HEK293T (cell line): ENCODE results near the gene MAN1A2.

ENCODE experiments used
- CTCF ChIA-PET: fragments of 350-600 bp; formaldehyde crosslinking; extraction: SDS; loops from one replicate; lab custom pipeline; 2021; ENCODE audit warnings: antibody characterized with exemption, inconsistent platforms; lab: Yijun Ruan, JAX
- POLR2A ChIA-PET: fragments of 350-600 bp; formaldehyde crosslinking; extraction: SDS; loops from one replicate; lab custom pipeline; 2020; ENCODE audit warnings: antibody characterized with exemption, inconsistent platforms; lab: Yijun Ruan, JAX
- DNase-seq: peaks from one replicate; pipeline ENCODE4 v3.0.0; 2012; ENCODE audit warnings: mixed read lengths; ENCODE audit errors: extremely low spot score
- ARNT ChIP-seq: fragments of 450-650 bp; IDR thresholded peaks from 2 replicates; pipeline ENCODE4 v1.6.1; 2017; ENCODE audit warnings: mild to moderate bottlenecking
- BHLHE40 ChIP-seq: fragments of 450-650 bp; IDR thresholded peaks from 2 replicates; pipeline ENCODE4 v1.6.1; 2016; ENCODE audit warnings: mild to moderate bottlenecking, moderate library complexity, borderline replicate concordance
- CTBP1 ChIP-seq: fragments of 450-650 bp; IDR thresholded peaks from 2 replicates; pipeline ENCODE4 v1.6.1; 2016; ENCODE audit warnings: borderline replicate concordance
- ELF4 ChIP-seq: fragments of 450-650 bp; IDR thresholded peaks from 2 replicates; pipeline ENCODE4 v1.6.1; 2017; ENCODE audit warnings: antibody characterized with exemption
- FOXA1 ChIP-seq: fragments of 450-650 bp; IDR thresholded peaks from 2 replicates; pipeline ENCODE4 v1.6.1; 2016; ENCODE audit warnings: mild to moderate bottlenecking
- FOXK2 ChIP-seq: fragments of 450-650 bp; IDR thresholded peaks from 2 replicates; pipeline ENCODE4 v1.6.1; 2016; ENCODE audit warnings: mild to moderate bottlenecking
- FOXM1 ChIP-seq: fragments of 450-650 bp; IDR thresholded peaks from 2 replicates; pipeline ENCODE4 v1.6.1; 2017; ENCODE audit warnings: mild to moderate bottlenecking, borderline replicate concordance
- HDGF ChIP-seq: fragments of 450-650 bp; IDR thresholded peaks from 2 replicates; pipeline ENCODE4 v1.6.1; 2017; ENCODE audit warnings: antibody characterized with exemption, borderline replicate concordance
- L3MBTL2 ChIP-seq: fragments of 450-650 bp; conservative IDR thresholded peaks from 2 replicates; pipeline ENCODE4 v1.6.1; 2016; ENCODE audit warnings: mild to moderate bottlenecking
- LEF1 ChIP-seq: fragments of 450-650 bp; IDR thresholded peaks from 2 replicates; pipeline ENCODE4 v1.6.1; 2017; ENCODE audit warnings: mild to moderate bottlenecking, borderline replicate concordance
- NFRKB ChIP-seq: fragments of 450-650 bp; IDR thresholded peaks from 2 replicates; pipeline ENCODE4 v1.6.1; 2016; ENCODE audit warnings: mild to moderate bottlenecking, moderate library complexity
- SP1 ChIP-seq: fragments of 450-650 bp; IDR thresholded peaks from 2 replicates; pipeline ENCODE4 v1.6.1; 2017
- SUZ12 ChIP-seq: fragments of 450-650 bp; IDR thresholded peaks from 2 replicates; pipeline ENCODE4 v1.6.1; 2016; ENCODE audit warnings: mild to moderate bottlenecking
- TARDBP ChIP-seq: fragments of 450-650 bp; IDR thresholded peaks from 2 replicates; pipeline ENCODE4 v1.6.1; 2016
- ZNF384 ChIP-seq: fragments of 450-650 bp; IDR thresholded peaks from 2 replicates; pipeline ENCODE4 v1.6.1; 2016
- TF ChIP-seq, protein P1 (sequence below): fragments of 450-650 bp; IDR thresholded peaks from 2 replicates; pipeline ENCODE4 v1.6.1; 2016

MAN1A2 gene

DNA sequence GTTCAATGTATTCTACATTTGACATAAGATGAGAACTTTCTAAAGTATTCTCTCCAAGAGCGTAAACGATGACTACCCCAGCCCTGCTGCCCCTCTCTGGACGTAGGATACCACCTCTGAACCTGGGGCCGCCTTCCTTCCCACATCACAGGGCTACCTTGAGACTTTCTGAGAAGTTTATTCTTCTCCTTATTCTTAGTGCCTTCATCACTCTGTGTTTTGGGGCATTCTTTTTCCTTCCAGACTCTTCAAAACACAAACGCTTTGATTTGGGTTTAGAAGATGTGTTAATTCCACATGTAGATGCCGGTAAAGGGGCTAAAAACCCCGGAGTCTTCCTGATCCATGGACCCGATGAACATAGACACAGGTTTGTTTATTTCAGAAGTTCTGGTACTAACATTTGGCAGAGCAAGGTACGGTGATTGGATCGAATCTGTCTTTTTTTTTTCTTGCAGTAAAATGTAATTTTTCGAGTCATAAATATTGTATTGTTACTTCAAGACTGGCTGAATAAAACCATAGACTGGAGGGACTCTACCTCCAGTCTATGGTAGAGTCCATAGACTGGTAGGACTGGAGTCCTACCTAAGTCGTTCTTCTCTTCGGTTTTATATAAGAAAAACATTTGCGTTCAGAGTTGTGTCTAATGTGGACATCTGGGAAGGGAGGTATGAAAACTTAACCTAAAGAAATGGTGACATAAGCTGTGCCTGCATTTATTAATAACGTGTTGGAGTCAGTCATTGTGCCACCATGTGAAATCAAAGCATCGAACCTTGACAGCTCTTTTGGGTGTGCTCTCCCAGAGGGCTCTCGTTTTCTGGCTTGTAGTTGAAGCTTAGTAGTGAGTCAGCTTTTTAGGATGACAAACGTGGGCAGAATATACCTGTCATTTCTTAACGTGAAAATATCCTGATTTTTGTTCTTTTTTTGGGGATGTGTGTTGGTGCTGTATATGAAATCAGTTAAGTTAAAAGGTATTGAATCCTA, 1.2 kb downstream of the MAN1A2 start:
- no peak for TF ChIP-seq L3MBTL2
- TF ChIP-seq LEF1, result no peak
- no peak for TF ChIP-seq HDGF
- TF ChIP-seq FOXA1, result no peak
- TF ChIP-seq FOXM1, result no peak
- TF ChIP-seq CTBP1, result no peak
- TF ChIP-seq, protein P1, sequence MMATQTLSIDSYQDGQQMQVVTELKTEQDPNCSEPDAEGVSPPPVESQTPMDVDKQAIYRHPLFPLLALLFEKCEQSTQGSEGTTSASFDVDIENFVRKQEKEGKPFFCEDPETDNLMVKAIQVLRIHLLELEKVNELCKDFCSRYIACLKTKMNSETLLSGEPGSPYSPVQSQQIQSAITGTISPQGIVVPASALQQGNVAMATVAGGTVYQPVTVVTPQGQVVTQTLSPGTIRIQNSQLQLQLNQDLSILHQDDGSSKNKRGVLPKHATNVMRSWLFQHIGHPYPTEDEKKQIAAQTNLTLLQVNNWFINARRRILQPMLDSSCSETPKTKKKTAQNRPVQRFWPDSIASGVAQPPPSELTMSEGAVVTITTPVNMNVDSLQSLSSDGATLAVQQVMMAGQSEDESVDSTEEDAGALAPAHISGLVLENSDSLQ, result peak; percentile 29; the same call in 1 of the 2 replicates
- no peak for TF ChIP-seq ARNT
- no peak for TF ChIP-seq SUZ12
- no peak for DNase-seq
- CTCF ChIA-PET, result no interaction called here
- POLR2A ChIA-PET, result interaction anchor here (1.2 to 1.5 kb wide), 2 partner anchors 20 to 47 kb away, joined by 3 to 4 read pairs; no protein-coding TSS in a partner anchor

- no peak for DNase-seq
- ChIA-PET CTCF (interaction anchor here (1.0 to 1.2 kb wide), 2 partner anchors 18 to 165 kb away, joined by 3 read pairs; no protein-coding TSS in a partner anchor), POLR2A (no interaction called here)
- TF ChIP-seq CTBP1 (no peak), ZNF384 (no peak), ELF4 (no peak), L3MBTL2 (no peak), BHLHE40 (no peak), TARDBP (no peak), ARNT (no peak), FOXK2 (no peak), LEF1 (no peak), FOXA1 (no peak)
- TF ChIP-seq, protein P1, result no peak
These were observed 2.8 kb downstream of the MAN1A2 start for GRCh38 chr1:117370071-117370470.

DNA sequence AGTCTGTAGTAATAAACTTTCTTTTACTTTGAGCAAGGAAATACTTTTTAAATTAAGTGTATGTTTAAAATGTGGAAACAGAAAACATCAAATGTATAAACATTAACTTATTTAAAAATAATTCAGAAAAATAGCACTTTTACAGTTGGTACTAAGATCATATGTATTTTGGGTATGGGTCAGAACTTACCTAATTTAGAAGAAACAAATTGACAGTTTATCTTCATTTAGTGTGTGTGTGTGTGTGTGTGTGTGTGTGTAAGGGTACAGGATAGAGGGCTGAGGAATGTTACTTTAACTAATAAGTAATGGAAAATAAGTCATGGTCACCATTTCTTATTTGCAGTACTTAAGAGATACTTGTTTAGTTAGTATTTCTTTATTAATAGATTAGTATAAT, 3.3 kb downstream of the MAN1A2 start:
- TF ChIP-seq L3MBTL2, result no peak
- TF ChIP-seq SP1, result no peak
- TF ChIP-seq, protein P1, result no peak
- CTCF ChIA-PET, result interaction anchor here (1.0 kb wide), 1 partner anchor 164 kb away, joined by 3 read pairs; no protein-coding TSS in a partner anchor
- no peak for DNase-seq
- POLR2A ChIA-PET, result no interaction called here

DNA sequence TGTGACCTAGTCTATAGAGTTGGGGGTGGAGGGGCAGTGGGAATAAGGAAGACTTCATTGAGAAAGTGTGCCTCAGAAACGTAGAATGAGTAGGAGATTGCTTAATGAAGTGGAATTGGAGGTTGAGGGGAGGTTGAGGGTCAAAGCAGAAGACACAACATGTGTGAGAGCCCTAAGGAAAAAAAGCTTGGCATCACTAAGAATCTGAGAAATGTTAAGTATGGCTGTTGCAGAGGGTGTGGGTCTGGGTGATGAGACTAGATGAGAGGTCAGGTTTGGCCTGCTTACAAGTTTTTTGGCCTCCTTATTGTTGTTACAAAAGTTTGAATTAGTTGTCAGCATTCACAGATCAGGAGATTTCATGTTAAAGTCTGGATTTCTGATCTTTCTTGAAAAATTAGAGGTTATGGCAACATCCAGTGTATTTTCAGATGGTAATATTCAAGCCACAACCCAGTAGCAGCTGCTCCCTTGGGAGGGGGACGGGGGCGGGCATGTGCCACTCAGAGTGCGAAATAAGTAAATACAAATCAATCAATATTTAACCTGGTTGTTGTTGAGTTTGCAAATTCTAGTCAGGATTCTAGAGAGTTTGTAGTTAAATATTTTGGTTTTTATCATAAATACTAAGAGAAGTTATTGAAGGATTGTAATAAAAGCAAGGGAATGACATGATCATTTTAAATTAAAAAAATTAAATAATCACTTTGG, 4.3 kb downstream of the MAN1A2 start:
- ChIA-PET POLR2A (no interaction called here), CTCF (no interaction called here)
- no peak for TF ChIP-seq ELF4
- no peak for TF ChIP-seq TARDBP
- no peak for TF ChIP-seq L3MBTL2
- no peak for TF ChIP-seq ZNF384
- no peak for TF ChIP-seq FOXK2
- no peak for TF ChIP-seq BHLHE40
- TF ChIP-seq CTBP1, result no peak
- TF ChIP-seq SP1, result no peak
- TF ChIP-seq HDGF, result no peak
- TF ChIP-seq, protein P1, result no peak
- TF ChIP-seq NFRKB, result no peak
- TF ChIP-seq LEF1, result no peak
- TF ChIP-seq FOXM1, result no peak
- no peak for TF ChIP-seq ARNT
- no peak for DNase-seq

GRCh38 chr1:117372863-117373412, 5.7 kb downstream of the MAN1A2 start:
- CTCF ChIA-PET, result no interaction called here
- no peak for DNase-seq
- TF ChIP-seq L3MBTL2 (no peak), NFRKB (no peak), FOXM1 (no peak), ZNF384 (no peak), CTBP1 (no peak), ELF4 (no peak), SP1 (no peak), SUZ12 (no peak), BHLHE40 (no peak), HDGF (no peak), LEF1 (no peak), FOXA1 (no peak), TARDBP (no peak), FOXK2 (no peak)
- TF ChIP-seq, protein P1, result no peak
- POLR2A ChIA-PET, result no interaction called here
